Measurements from ENCODE around the gene GPER1.

The GPER1 gene

DNA sequence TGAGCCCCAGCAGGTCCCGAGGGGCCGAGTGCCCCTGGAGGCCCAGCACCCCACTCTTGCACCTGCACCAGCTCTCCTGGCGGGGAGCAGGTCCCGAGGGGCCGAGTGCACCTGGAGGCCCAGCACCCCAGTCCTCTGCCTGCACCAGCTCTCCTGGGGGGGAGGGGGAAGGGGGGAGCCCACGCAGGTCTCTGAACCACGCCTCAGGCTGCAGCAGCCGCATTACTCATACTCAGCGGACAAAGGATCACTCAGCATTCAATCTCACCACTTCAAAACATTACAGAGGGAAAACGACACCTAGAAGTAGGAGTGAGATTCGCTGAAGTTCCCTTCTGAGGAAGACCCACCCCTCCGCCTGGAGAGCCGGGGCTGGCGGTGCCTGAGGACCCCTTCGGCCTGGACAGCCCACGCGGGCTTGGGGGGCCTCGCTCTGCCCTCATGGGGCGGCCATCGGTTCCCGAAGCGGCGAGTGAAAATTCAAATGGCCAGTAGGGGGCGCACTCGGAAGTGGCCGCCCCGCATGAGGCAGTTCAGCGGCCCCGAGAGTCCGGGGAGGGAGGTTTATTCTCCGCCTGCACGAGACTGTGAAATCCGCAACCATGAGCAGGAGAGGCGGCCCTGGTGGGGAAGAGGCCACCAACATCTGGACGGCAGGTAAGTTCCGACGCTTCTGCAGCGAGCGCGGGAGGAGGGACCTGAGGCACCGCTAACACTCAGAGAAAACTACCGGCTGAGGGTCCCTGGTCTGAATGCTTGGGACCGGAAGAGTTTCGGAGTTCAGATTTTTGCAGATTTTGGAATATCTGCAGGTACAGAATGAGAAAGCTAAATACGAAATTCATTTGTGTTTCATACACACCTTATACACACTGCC is 1.1 kb upstream of the GPER1 start:
- DNase-seq (ENCODE audit: low read depth in 2 of 3, low spot score in 1 of 3): peak; percentile 48 to 70 (median 65)

DNA sequence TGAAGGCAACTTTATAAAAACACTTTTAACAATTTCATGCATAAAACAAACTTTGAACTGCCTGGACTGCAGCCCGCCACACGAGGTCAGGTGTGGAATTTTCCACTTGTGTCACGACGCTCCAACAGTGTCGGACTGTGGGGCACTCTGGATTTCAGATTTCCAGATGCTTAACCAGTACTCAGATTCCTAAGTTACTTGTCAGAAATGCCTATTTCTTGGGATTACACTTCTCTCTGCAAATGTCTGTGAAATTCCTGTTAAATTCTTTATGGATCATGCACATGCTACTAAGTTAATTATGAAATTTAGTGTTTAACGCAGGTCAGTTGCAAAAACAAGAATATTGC is 473 bp upstream of the GPER1 start:
- DNase-seq (ENCODE audit: low read depth in 2 of 3, low spot score in 1 of 3): no peak

DNA sequence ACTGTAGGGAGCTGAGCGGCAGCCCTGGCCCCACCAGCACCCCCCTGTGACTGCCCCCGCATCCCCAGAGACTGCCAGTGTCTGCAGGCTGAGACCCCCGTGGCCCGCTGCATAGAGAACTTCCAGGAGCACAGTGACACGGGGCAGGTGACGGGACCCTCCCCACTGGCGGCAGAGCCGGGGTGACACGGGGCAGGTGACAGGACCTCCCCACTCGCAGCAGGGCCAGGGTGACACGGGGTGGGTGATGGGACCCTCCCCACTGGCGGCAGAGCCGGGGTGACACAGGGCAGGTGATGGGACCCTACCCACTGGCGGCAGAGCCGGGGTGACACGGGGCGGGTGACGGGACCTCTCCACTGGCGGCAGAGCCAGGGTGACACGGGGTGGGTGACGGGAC is 2.3 kb downstream of the GPER1 start:
- DNase-seq (ENCODE audit: low read depth in 2 of 3, low spot score in 1 of 3): no peak

DNA sequence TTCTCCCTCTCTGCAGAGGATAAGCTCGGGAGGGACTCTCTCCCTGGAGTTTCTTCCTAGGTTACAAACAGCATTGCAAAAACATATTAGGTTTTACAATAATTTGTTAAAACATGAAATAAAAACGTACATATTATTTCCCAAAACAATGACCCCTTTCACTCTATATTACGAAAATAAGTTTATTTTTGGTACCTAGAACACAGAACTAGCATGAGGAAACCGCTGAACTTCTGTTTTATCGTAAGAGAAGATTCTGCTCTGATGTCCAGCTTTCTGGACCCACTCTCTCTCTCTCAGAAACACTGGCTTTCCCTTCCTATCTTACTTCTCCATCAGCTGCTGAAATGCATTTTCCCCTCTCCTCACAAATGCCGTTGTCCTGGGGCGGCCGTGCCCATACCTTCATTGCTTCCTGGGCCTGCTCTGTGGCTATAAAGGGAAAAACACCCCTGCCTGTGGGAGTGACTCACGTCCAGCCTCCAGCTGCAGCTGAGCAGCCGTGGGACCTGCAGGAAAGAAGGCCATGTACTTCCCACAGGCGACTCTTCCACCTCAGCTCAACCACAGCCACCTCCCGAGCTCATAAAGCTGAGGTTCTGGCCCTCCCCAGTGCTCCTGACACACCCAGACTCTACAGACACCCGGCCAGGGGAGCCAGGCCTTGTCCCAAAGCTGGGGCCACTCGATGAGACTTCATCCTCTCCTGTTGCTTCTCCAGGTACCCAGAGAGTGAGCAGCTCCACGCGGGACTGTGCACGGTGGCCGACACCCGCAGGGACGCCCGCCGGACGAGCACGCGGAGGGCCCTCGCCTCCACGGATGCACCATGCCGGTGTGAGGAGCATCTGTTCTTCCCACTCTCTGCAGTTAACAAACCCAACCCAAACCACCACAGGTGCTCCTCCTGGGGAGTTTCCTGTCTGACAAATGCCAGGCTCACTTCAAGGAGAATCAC is 3.1 kb downstream of the GPER1 start:
- no peak for DNase-seq (ENCODE audit: low read depth in 2 of 3, low spot score in 1 of 3)

DNA sequence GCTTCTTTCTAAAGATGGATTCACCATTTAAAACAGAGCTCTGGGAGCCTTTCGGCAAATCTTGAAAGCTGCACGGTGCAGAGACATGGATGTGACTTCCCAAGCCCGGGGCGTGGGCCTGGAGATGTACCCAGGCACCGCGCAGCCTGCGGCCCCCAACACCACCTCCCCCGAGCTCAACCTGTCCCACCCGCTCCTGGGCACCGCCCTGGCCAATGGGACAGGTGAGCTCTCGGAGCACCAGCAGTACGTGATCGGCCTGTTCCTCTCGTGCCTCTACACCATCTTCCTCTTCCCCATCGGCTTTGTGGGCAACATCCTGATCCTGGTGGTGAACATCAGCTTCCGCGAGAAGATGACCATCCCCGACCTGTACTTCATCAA is 3.7 kb downstream of the GPER1 start:
- no peak for DNase-seq (ENCODE audit: low read depth in 2 of 3, low spot score in 1 of 3)

DNA sequence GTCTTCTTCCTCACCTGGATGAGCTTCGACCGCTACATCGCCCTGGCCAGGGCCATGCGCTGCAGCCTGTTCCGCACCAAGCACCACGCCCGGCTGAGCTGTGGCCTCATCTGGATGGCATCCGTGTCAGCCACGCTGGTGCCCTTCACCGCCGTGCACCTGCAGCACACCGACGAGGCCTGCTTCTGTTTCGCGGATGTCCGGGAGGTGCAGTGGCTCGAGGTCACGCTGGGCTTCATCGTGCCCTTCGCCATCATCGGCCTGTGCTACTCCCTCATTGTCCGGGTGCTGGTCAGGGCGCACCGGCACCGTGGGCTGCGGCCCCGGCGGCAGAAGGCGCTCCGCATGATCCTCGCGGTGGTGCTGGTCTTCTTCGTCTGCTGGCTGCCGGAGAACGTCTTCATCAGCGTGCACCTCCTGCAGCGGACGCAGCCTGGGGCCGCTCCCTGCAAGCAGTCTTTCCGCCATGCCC is 4.3 kb downstream of the GPER1 start:
- DNase-seq (ENCODE audit: low read depth in 2 of 3, low spot score in 1 of 3): no peak

DNA sequence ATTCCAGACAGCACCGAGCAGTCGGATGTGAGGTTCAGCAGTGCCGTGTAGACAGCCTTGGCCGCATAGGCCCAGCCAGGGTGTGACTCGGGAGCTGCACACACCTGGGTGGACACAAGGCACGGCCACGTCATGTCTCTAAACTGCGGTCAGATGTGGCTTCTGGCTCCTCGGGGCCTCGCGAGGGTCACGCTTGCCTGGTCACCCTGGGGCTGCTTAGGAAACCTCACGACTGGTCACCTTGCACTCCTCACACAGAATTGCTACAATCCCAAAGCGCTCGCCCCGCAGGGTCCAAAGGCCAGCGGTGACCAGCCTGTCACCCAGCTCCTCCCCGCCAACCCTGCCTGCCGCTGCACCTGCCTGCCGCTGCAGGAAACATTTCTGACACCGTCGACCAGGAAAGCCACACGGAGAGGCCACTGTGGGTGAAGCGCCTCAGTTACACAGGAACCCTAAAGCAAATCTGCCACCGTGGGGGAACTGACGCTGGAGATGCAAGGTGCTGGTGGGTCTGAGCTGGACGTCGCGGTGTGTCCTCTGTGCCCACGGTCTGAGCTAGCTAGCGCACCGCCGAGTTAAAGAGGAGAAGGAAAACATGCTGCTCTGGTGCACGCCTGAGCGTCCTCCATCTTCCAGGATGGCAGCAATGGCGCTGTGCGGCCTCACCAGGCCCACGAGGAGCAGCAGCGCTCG is 5.0 kb downstream of the GPER1 start:
- no peak for DNase-seq (ENCODE audit: low read depth in 2 of 3, low spot score in 1 of 3)

DNA sequence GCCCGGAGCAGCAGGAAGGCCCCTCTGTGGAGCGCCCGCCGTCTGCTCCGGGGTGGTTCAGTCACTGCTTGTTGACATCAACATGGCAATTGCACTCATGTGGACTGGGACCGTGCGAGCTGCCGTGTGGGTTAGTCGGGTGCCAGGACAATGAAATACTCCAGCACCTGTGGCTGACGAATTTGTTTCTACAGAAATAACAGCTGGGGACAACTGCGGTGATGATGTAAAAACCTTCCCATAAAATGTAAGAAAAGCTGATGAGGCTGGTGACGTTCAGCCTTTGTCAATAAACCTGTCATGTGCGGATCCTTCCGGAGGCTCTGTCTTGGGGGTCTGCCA is 5.6 kb downstream of the GPER1 start:
- DNase-seq (ENCODE audit: low read depth in 2 of 3, low spot score in 1 of 3): no peak

DNA sequence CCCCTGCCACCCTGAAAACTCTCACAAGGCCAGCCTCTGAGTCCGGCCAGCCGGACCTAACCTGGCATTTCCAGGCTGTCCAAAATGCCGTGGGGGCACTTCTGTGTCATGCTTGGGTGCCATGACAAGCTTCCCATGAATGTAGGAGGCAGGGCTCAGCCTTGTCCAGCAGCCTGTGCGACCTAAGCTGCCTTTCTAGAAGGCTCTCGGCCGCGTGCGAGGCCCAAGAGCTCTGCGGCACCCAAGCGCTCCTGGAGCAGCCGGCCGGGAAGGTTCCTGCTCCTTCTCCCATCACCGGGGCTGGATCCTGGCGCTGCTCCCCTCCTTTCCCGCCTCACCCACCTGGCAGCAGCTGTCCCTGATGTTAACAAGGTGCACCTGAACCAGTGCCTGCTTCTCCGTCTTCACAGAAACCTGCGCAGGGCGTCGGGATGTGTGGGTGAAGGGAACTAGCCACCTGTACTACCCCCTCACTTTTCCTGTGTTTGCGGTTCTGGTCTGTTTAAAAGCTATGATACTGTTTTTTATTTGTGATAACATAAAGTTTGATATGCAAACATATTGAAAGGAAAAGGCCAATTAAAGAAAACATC is 6.1 kb downstream of the GPER1 start:
- DNase-seq (ENCODE audit: low read depth in 2 of 3, low spot score in 1 of 3): no peak

DNA sequence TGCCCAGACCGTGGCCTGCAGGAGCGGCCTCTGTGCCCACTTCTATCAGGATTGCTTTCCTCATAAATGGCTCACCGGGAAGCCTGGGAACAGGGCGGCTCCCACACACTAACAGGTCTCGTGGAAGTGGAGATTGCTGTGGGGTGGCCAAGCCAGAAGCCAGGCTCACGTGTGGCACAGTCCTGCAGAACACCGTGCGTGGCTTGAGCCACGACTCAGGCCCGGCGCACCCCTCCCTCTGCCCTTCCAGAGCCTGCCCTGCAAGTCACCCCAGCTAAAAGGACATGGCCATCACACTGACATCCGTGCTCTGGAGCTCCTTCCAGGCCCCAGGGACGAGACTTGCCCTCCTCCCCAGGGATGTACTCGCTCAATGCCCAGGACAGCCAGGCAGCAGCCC is 7.0 kb downstream of the GPER1 start:
- no peak for DNase-seq (ENCODE audit: low read depth in 2 of 3, low spot score in 1 of 3)

DNA sequence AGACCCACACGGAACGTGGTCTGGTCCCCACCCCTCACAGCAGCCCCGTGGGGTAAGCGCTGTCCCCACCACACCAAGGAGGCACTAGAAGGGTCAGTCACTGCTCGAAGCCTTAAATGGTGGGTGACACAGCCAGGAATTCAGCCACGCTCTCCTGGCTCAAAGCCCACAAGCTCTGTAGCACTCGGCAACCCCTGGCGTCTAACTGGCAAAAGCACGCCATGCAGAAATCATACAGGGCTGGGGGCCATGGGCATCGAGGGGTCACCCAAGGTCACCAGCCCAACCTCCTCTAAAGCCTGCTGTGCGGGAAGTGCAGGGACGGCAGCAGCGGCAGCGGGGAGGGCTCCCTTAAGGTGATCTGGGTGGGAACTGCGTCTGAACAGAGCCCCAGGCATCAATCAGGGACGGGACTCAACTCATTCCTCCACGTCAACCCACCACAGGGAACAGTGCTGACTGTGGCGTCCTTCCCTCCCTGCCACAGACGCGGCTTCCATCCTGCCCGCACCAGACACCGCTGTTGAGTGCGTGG is 7.8 kb downstream of the GPER1 start:
- no peak for DNase-seq (ENCODE audit: low read depth in 2 of 3, low spot score in 1 of 3)

DNA sequence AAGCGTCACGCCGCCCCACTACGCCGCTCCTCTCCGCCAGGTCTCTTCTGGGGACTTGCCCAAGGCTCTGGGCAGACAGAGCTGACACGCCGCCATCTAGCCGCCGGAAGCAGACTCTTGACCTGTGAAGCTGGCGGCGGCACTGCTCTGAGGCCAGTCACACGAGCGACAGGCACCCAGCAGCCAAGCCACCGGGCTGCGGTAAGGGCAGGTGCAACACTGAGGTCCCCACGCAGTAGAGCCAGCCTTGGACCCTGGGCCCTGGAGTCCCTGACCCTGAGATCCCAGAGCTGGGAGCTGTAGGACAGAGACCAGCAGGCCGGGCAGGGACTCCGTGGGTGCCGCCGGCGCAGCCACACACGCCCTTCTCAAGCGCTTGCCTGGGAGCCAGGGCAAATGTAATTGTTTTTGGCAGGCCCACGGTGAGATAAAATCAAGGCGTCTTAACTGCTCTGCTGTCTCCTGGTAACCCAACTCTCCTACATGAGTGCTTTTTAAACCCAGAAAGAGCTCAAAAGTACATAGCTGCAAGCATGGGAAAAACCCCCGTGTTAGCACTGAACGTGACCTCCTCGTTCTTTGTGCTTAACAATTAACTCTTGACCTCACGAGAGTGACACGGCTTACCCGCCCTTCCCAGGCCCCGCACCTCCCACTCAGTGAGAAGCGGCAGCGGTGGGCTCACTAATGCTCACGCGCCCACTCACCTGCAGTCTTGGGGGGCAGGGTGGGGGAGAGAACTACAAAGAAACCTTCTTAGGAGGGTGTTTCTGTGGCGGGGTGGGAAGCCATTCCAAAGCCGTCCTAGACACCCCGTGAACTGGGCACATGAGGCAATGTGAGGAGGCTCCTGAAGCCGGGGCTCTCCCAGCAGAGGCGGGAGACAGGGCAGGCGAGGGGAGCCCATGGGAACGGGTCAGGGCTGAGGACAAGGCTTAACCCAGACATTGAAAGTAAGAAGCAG is 8.5 kb downstream of the GPER1 start:
- DNase-seq (ENCODE audit: low read depth in 2 of 3, low spot score in 1 of 3): no peak

DNA sequence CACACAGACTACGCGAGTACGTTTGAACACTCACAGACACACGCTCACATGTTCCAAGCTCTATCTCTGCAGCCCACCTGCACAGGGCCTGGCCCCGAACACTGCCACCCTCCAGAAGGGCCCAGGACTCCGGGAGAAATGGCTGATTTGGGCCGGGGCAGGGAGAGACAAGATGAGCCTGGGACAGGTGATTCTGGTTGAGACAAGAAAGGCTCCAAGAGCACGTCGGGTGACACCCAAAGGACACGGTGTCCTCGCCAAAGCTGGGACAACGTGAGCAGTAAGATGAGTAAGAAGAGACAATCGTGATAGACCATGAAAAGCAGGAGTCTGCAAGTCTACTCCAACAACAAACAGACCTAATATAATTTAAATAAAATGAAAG is 9.2 kb downstream of the GPER1 start:
- no peak for DNase-seq (ENCODE audit: low read depth in 2 of 3, low spot score in 1 of 3)

DNA sequence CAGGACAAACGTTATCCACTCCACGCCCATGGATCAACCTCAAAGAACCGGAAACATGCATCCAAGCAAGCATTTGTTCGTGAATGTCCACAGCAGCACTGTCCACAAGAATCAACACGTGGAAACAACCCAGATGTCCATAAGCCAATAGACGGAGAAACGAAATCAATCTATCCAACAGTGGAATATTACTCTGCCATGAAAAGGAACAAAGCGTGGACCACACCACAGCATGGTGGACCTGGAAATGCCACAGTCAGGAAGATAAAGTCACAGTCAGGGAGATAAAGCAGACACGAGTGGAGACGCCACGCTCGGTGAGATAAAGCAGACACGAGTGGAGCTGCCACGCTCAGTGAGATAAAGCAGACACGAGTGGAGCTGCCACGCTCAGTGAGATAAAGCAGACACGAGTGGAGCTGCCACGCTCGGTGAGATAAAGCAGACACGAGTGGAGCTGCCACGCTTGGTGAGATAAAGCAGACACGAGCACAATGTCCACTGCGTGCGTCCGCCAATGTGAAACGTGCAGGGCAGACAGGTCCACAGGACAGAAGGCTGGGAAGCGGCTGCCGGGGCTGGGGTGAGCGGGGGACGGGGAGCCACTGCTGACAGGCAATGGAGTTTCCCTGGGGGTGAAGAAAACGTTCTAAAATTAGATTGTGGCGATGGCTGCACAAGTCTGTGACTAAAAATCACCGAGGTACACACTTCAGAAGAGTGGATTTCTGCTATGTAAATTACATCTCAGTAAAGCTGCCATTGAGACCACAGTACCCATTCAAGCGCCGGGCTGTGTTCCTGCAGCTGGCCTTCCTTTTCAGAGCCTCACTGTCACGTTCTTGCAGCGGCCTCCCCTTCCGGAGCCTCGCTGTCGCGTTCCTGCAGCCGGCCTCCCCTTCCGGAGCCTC is 10.6 kb downstream of the GPER1 start:
- no peak for DNase-seq (ENCODE audit: low read depth in 2 of 3, low spot score in 1 of 3)

DNA sequence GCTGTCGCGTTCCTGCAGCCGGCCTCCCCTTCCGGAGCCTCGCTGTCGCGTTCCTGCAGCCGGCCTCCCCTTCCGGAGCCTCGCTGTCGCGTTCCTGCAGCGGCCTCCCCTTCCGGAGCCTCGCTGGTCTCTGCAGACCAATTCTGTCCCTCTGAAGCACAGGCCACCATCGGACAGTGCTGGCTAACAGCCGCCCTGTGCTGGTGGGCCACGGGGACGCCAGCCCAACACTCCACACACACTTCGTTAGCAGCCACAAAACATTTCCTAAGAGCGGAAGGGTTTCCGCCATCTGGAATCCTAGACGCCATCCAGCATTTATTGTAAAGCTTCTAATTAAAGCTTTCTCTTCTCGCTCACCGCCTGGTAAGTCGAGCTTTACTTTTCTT is 11.2 kb downstream of the GPER1 start:
- no peak for DNase-seq (ENCODE audit: low read depth in 2 of 3, low spot score in 1 of 3)

DNA sequence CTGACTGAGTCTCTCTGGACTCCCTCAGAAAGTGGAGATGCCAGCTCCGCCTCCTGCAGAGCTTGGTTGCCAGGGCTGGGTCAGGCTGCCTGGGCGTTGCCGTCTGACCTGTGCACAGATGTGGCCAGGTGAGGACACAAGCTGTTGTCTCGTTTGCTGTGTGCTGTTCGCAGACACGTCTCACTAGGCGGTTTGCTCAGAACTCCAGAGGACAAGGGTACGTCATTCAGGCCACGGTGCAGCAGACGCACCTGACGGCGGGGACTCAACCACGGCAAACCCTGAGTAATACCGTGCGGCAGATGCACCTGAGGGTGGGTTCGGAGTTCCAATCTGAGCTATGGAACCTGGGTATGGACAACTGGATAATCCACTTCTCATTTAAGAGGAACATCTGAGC is 11.7 kb downstream of the GPER1 start:
- DNase-seq (ENCODE audit: low read depth in 2 of 3, low spot score in 1 of 3): no peak

DNA sequence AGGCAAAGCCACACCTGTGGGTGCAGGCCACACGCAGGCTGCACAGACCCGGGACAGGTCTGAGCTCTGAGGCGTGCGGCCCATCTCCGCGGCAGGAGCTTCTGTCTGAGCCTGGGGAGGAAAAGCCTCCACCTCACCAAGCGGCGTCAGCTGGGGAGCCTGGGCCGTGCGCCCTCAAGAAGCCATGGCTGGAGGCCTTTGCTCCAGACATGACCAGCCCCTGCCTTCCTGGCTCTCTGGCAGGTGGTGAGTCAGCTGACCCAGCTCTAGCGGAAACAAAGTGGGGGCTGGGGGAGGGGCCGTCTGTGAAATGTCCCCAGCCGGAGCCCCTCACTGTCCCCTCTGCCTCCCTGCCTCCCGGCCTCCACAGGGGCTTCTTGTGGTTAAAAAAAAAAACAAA is 12.5 kb downstream of the GPER1 start:
- DNase-seq (ENCODE audit: low read depth in 2 of 3, low spot score in 1 of 3): no peak

DNA sequence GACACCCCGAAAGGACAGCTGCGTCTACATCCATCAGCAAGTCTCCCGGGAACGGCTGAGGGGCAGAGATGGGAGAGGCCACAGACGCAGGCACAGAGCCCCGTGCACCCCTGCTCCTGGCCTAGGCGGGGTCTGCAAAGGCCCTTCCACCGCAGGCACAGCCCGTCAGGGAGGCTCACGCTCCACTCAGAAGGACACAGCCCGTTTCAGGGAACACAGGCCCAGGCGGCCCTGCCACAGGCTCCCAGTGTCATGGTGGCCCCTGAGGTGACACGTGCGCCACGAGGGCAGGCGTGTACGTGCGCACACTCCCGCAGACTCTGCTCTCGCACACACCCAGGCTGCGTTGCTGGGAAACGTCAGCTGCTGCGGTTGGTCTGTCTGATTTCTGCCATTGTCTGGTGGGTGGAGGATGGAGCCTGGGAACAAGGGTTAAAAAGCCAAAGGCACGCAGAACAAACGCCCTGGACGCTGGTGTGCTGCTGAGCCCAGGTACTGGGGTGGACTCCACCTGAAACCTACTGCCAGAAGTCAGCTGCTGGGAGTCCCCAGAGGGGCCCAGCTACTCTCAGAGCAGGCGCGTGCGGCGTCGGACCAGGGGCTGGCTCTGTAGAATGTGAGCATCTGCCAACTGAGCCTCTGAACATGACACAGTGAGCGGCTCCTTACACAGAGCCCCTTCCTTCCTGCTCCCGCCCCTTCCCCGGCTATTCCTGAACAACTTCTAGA is 13.1 kb downstream of the GPER1 start:
- no peak for DNase-seq (ENCODE audit: low read depth in 2 of 3, low spot score in 1 of 3)
